ENCODE data around the gene ZBED1.
"Not testable (repeated sequence)": the region's sequence is repeated elsewhere in the genome, so short reads cannot be mapped to it uniquely, and the experiment has no call there.

The ZBED1 gene

GRCh38 chrX:2536974-2537373 lies 36.2 kb upstream of the ZBED1 start:
- no peak for DNase-seq (ENCODE audit: extremely low spot score)
- no peak for TF ChIP-seq FOXM1 (IDR thresholded peaks at IDR 0.05; ENCODE audit: borderline replicate concordance)
- TF ChIP-seq BHLHE40 (IDR thresholded peaks at IDR 0.05; ENCODE audit: borderline replicate concordance), result no peak
- TF ChIP-seq FOXA1 (IDR thresholded peaks at IDR 0.05), result no peak
- no peak for TF ChIP-seq NFRKB (IDR thresholded peaks at IDR 0.05)
- TF ChIP-seq CTBP1 (IDR thresholded peaks at IDR 0.05; ENCODE audit: borderline replicate concordance), result no peak
- no peak for TF ChIP-seq L3MBTL2 (conservative IDR thresholded peaks at IDR 0.05)
- no peak for TF ChIP-seq HDGF (IDR thresholded peaks at IDR 0.05; ENCODE audit: borderline replicate concordance)
- ChIA-PET CTCF (no interaction called here), POLR2A (no interaction called here)

DNA sequence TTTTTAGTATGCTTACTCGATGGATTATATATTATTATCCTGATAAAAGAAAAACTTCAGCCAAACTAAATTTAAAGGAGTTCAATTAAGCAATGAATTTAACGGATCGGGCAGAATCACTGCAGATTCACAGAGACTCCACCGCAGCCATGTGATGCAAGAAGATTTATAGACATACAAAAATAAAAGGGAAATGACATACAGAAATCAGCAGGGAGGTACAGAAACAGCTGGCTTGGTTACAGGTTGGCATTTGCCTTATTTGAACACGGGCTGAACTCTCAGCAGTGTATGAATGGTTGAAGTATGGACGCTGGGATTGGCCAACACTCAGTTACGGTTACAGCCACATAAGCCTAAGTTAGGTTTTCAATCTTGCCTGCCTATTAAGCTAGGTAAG lies 35.4 kb upstream of the ZBED1 start:
- ChIA-PET CTCF (no interaction called here), POLR2A (no interaction called here)
- no peak for DNase-seq (ENCODE audit: extremely low spot score)
- TF ChIP-seq SP1 (IDR thresholded peaks at IDR 0.05) (no peak), PKNOX1 (IDR thresholded peaks at IDR 0.05) (no peak), SUZ12 (IDR thresholded peaks at IDR 0.05) (no peak), HDGF (IDR thresholded peaks at IDR 0.05; ENCODE audit: borderline replicate concordance) (no peak), FOXM1 (IDR thresholded peaks at IDR 0.05; ENCODE audit: borderline replicate concordance) (no peak), LEF1 (IDR thresholded peaks at IDR 0.05; ENCODE audit: borderline replicate concordance) (no peak), NFRKB (IDR thresholded peaks at IDR 0.05) (no peak)

- POLR2A ChIA-PET; DNase-seq (ENCODE audit: extremely low spot score); CTCF ChIA-PET: not testable (repeated sequence)
Observed at GRCh38 chrX:2534261-2535021, 33.7 kb upstream of the ZBED1 start.

DNA sequence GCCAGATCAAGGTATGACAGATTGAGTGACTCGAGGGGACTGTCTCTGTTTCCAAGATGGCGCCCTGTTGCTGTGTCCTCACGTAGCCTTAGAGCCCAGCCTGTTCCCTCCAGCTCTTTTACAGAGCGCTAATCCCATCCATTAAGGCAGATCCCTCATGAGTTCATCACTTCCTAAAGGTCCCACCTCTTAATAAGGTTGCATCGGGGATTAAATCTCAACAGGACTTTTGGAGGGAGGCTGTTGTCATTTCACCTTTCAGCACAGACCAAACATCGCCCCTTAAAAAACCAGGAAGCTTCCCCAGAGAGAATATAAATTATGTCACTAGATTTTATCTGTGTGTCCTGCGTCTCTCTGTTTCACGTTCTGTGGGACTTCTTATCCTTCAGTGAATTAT lies 32.6 kb upstream of the ZBED1 start:
- ChIA-PET POLR2A (no interaction called here), CTCF (no interaction called here)
- DNase-seq (ENCODE audit: extremely low spot score), result no peak
- TF ChIP-seq FOXK2 (IDR thresholded peaks at IDR 0.05) (no peak), ELF4 (IDR thresholded peaks at IDR 0.05) (no peak), CTBP1 (IDR thresholded peaks at IDR 0.05; ENCODE audit: borderline replicate concordance) (no peak), FOXM1 (IDR thresholded peaks at IDR 0.05; ENCODE audit: borderline replicate concordance) (no peak), ARNT (IDR thresholded peaks at IDR 0.05) (no peak), SP1 (IDR thresholded peaks at IDR 0.05) (no peak), PKNOX1 (IDR thresholded peaks at IDR 0.05) (no peak), BHLHE40 (IDR thresholded peaks at IDR 0.05; ENCODE audit: borderline replicate concordance) (no peak), LEF1 (IDR thresholded peaks at IDR 0.05; ENCODE audit: borderline replicate concordance) (no peak), TARDBP (IDR thresholded peaks at IDR 0.05) (no peak), NFRKB (IDR thresholded peaks at IDR 0.05) (no peak), SUZ12 (IDR thresholded peaks at IDR 0.05) (no peak), ZNF384 (IDR thresholded peaks at IDR 0.05) (no peak), FOXA1 (IDR thresholded peaks at IDR 0.05) (no peak), L3MBTL2 (conservative IDR thresholded peaks at IDR 0.05) (no peak), HDGF (IDR thresholded peaks at IDR 0.05; ENCODE audit: borderline replicate concordance) (no peak)

DNA sequence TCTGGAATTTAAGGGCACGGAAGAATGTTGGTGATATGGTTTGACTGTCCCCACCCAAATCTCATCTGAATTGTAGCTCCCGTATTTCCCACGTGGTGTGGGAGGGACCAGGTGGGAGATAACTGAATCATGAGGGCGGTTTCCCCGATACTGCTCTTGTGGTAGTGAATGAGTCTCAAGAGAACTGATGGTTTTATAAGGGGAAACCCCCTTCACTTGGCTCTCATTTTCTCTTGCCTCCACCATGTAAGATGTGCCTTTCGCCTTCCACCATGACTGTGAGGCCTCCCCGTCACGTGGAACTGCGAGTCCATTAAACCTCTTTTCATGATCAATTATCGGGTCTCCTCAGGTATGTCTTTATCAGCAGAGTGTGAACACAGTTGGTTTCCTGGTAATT lies 25.6 kb upstream of the ZBED1 start:
- ChIA-PET CTCF (no interaction called here), POLR2A (no interaction called here)
- TF ChIP-seq SP1 (IDR thresholded peaks at IDR 0.05) (no peak), PKNOX1 (IDR thresholded peaks at IDR 0.05) (no peak), ZNF384 (IDR thresholded peaks at IDR 0.05) (no peak), HDGF (IDR thresholded peaks at IDR 0.05; ENCODE audit: borderline replicate concordance) (no peak), TARDBP (IDR thresholded peaks at IDR 0.05) (no peak), CTBP1 (IDR thresholded peaks at IDR 0.05; ENCODE audit: borderline replicate concordance) (no peak), FOXA1 (IDR thresholded peaks at IDR 0.05) (no peak), L3MBTL2 (conservative IDR thresholded peaks at IDR 0.05) (no peak), BHLHE40 (IDR thresholded peaks at IDR 0.05; ENCODE audit: borderline replicate concordance) (no peak), SUZ12 (IDR thresholded peaks at IDR 0.05) (no peak), FOXM1 (IDR thresholded peaks at IDR 0.05; ENCODE audit: borderline replicate concordance) (no peak), FOXK2 (IDR thresholded peaks at IDR 0.05) (no peak)
- DNase-seq (ENCODE audit: extremely low spot score), result no peak

- DNase-seq (ENCODE audit: extremely low spot score), result no peak
- TF ChIP-seq PKNOX1 (IDR thresholded peaks at IDR 0.05) (peak; percentile 64), FOXK2 (IDR thresholded peaks at IDR 0.05) (no peak)
- ChIA-PET POLR2A (no interaction called here), CTCF (no interaction called here)
Observed at GRCh38 chrX:2523911-2524310, 23.1 kb upstream of the ZBED1 start.
